ENCODE results near the gene HDC.

- no peak for TF ChIP-seq CTCF (IDR thresholded peaks at IDR 0.05)
- no peak for TF ChIP-seq POLR2AphosphoS5 (IDR thresholded peaks at IDR 0.05)
- TF ChIP-seq EP300 (IDR thresholded peaks at IDR 0.05): no peak
Observed at GRCh38 chr15:50222181-50222580, 43.3 kb downstream of the HDC start.

Data from sigmoid colon (tissue), 4 donors.